ENCODE measurements around the gene RACK1.

DNA sequence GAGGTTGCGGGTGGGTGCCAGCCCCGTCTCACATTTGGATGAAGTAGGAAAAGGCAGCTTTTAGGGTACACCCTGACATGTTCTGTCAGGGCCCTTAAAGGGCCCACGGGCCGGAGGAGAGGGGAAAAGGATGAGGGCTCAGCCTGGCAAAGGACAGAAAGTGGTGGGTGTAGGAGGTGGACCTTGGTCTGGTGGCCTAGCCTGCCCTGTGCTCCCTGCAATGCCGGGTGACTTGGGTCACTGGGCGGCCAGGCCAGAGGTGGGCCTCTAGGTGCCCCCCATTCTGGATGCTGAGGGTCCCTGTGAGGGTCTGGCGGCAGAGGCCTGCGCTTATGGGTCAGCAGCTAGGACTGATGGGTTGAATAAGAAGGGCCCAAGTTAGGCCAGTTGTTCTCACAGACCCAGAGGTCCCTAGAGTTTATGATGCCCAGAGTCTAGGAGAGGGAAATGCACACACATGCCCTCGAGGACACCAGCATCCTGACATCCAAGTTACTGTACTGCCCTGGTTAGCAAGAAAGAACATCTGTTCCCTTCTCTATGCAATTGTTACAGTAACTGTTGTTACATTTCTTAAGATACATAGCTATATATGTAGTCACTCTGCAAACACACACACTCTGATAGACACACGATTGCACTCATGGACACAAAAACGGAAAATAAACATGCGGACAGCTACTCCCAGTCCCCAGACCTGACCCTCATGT is 51.2 kb downstream of the RACK1 start:
- TF ChIP-seq TAF1 (conservative IDR thresholded peaks at IDR 0.05) (no peak), RAD21 (IDR thresholded peaks at IDR 0.05) (no peak), MAX (IDR thresholded peaks at IDR 0.05) (no peak), YY1 (IDR thresholded peaks at IDR 0.05) (no peak), JUND (IDR thresholded peaks at IDR 0.05) (no peak), SP1 (IDR thresholded peaks at IDR 0.05) (no peak)
- TF ChIP-seq, protein P1, sequence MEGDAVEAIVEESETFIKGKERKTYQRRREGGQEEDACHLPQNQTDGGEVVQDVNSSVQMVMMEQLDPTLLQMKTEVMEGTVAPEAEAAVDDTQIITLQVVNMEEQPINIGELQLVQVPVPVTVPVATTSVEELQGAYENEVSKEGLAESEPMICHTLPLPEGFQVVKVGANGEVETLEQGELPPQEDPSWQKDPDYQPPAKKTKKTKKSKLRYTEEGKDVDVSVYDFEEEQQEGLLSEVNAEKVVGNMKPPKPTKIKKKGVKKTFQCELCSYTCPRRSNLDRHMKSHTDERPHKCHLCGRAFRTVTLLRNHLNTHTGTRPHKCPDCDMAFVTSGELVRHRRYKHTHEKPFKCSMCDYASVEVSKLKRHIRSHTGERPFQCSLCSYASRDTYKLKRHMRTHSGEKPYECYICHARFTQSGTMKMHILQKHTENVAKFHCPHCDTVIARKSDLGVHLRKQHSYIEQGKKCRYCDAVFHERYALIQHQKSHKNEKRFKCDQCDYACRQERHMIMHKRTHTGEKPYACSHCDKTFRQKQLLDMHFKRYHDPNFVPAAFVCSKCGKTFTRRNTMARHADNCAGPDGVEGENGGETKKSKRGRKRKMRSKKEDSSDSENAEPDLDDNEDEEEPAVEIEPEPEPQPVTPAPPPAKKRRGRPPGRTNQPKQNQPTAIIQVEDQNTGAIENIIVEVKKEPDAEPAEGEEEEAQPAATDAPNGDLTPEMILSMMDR (IDR thresholded peaks at IDR 0.05; ENCODE audit: low read depth, low read length, missing input control): no peak
- TF ChIP-seq, protein P2, sequence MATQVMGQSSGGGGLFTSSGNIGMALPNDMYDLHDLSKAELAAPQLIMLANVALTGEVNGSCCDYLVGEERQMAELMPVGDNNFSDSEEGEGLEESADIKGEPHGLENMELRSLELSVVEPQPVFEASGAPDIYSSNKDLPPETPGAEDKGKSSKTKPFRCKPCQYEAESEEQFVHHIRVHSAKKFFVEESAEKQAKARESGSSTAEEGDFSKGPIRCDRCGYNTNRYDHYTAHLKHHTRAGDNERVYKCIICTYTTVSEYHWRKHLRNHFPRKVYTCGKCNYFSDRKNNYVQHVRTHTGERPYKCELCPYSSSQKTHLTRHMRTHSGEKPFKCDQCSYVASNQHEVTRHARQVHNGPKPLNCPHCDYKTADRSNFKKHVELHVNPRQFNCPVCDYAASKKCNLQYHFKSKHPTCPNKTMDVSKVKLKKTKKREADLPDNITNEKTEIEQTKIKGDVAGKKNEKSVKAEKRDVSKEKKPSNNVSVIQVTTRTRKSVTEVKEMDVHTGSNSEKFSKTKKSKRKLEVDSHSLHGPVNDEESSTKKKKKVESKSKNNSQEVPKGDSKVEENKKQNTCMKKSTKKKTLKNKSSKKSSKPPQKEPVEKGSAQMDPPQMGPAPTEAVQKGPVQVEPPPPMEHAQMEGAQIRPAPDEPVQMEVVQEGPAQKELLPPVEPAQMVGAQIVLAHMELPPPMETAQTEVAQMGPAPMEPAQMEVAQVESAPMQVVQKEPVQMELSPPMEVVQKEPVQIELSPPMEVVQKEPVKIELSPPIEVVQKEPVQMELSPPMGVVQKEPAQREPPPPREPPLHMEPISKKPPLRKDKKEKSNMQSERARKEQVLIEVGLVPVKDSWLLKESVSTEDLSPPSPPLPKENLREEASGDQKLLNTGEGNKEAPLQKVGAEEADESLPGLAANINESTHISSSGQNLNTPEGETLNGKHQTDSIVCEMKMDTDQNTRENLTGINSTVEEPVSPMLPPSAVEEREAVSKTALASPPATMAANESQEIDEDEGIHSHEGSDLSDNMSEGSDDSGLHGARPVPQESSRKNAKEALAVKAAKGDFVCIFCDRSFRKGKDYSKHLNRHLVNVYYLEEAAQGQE (IDR thresholded peaks at IDR 0.05): no peak
- TF ChIP-seq, protein P3, sequence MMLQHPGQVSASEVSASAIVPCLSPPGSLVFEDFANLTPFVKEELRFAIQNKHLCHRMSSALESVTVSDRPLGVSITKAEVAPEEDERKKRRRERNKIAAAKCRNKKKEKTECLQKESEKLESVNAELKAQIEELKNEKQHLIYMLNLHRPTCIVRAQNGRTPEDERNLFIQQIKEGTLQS (IDR thresholded peaks at IDR 0.05): no peak

All from liver (tissue), 3 donors.